Natural killer cell (primary cell): ENCODE data around the gene MRPL52. TPM values are rescaled to one million over a fixed set of nuclear protein-coding genes. Genes with fewer than 3 reads are reported as not detected.
A peak's percentile ranks its signal among the peaks of the same experiment; 100 is the strongest.
"Not testable (repeated sequence)": the region's sequence is repeated elsewhere in the genome, so short reads cannot be mapped to it uniquely, and the experiment has no call there.

Source experiments
- ATAC-seq, 3 donors: fragments of 150-1000 bp in 2 of 3; fragments of 200-7000 bp in 1 of 3; cut with Tn5 transposase; 1 replicate in 1 of 3; 2 replicates in 2 of 3; pipeline ENCODE4 v1.10.0; 2021; ENCODE audit warnings: mild to moderate bottlenecking in 2 of 3, moderate library complexity in 2 of 3
- DNase-seq, 2 donors: peaks; one replicate each; pipeline versions ENCODE4 v3.0.0 to v3.0.0-alpha.2; 2013 to 2021; ENCODE audit warnings: mixed read lengths in 1 of 2
- H3K27ac ChIP-seq: one replicate; pipeline ENCODE4 v1.5.1; 2013; ENCODE audit warnings: mild to moderate bottlenecking, low read length
- H3K27me3 ChIP-seq: one replicate; pipeline ENCODE4 v1.6.1; 2013; ENCODE audit warnings: low read length; ENCODE audit not compliant: control insufficient read depth, insufficient read depth
- H3K36me3 ChIP-seq: one replicate; pipeline ENCODE4 v1.6.1; 2013; ENCODE audit warnings: low read length; ENCODE audit not compliant: control insufficient read depth, insufficient read depth
- H3K4me1 ChIP-seq: one replicate; pipeline ENCODE4 v1.6.1; 2013; ENCODE audit warnings: low read length; ENCODE audit not compliant: control insufficient read depth, insufficient read depth
- H3K4me3 ChIP-seq: one replicate; pipeline ENCODE4 v1.5.1; 2013; ENCODE audit warnings: low read length
- H3K9me3 ChIP-seq: one replicate; pipeline ENCODE4 v1.6.1; 2013; ENCODE audit warnings: low read length; ENCODE audit not compliant: control insufficient read depth, insufficient read depth
- H3K27ac Mint-ChIP-seq, 2 donors: one replicate each; pipeline ENCODE4 v1.8.0; 2022; ENCODE audit warnings: mild to moderate bottlenecking in 2 of 2, mixed read lengths in 2 of 2, moderate library complexity in 1 of 2
- H3K27me3 Mint-ChIP-seq, 2 donors: one replicate each; pipeline ENCODE4 v1.8.0; 2022; ENCODE audit warnings: low read depth in 2 of 2, mixed read lengths in 2 of 2
- H3K36me3 Mint-ChIP-seq: one replicate; pipeline ENCODE4 v1.8.0; 2022; ENCODE audit warnings: mixed read lengths
- H3K4me1 Mint-ChIP-seq, 2 donors: one replicate each; pipeline ENCODE4 v1.8.0; 2022; ENCODE audit warnings: mixed read lengths in 2 of 2
- H3K4me3 Mint-ChIP-seq: one replicate; pipeline ENCODE4 v1.8.0; 2022; ENCODE audit warnings: mild to moderate bottlenecking, moderate library complexity, mixed read lengths
- H3K9me3 Mint-ChIP-seq, 2 donors: one replicate each; pipeline ENCODE4 v1.8.0; 2022; ENCODE audit warnings: mixed read lengths in 2 of 2
- WGBS: methylation state at CpG from one replicate; pipeline ENCODE4 v1.1.7; 2013; ENCODE audit warnings: missing lambda C conversion rate; ENCODE audit not compliant: insufficient coverage; 5-methylcytosine and 5-hydroxymethylcytosine counted together
- intact Hi-C: fragments of 100-400 bp; cut with micrococcal nuclease; formaldehyde crosslinking; loops from one replicate; pipeline ENCODE4 v1.14.2; 2022
- total RNA-seq, 4 donors: library from RNA; stranded (reverse); fragments of 120-200 nt in 1 of 4; gene quantifications; one replicate each; pipeline versions ENCODE4 v1.2.3 to v1.2.4, GENCODE V29; 2013 to 2022
- TF ChIP-seq, protein P1 (sequence below): fragments of 200-600 bp; IDR thresholded peaks from one replicate; pipeline ENCODE4 v1.8.0; 2022; ENCODE audit warnings: antibody characterized with exemption

The MRPL52 gene
- total RNA-seq, 3 donors from 2014 or later (not counting 1 experiment from before 2014, with no cell fraction given): 40.5 to 42.0 (median 41.6) TPM

DNA sequence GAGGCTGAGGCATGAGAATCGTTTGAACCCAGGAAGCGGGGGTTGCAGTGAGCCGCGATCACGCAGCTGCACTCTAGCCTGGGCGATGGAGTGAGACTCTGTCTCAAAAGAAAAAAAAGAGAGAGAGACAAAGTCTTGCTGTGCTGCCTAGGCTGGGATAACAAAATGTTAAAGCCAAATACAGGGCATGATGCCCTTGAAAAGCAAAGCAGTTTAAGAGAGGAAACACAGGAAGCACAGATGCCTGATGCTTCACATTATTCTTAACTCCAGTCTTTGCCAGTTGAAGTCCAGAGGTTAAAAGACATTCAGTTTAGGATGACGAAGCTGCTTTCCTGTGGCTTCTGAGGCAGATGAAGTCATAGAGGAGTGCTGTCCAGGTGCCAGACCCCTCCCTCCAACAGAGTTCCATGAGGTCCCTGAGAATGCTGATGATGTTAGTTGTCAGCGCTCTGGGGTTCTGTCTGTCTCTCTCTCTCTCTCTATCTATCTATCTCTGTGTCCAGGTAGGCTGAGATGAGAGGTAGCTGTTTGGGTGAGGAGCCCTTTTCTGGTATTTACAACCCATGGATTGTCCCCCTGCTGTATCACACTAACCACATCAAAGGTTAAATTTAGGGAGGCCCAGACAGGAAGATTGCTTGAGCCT is 4.9 kb upstream of the MRPL52 start:
- peaks cover 29 to 39% of the 10 kb centered on the region in 2 donors for H3K27me3 Mint-ChIP-seq
- Histone ChIP-seq H3K4me1 (peaks cover 21% of the 10 kb centered on the region), H3K9me3 (no peaks in the 10 kb centered on the region), H3K36me3 (no peaks in the 10 kb centered on the region), H3K27me3 (peaks cover 9% of the 10 kb centered on the region), H3K27ac (no peak overlapping the region), H3K4me3 (no peak overlapping the region)
- ATAC-seq: no peak
- H3K36me3 Mint-ChIP-seq: no peaks in the 10 kb centered on the region
- intact Hi-C loops: loop anchor here (5.0 kb wide), 2 partner anchors 157 to 238 kb away; partner anchors contain the start of genes AJUBA and DAD1
- H3K9me3 Mint-ChIP-seq: no peaks in the 10 kb centered on the region
- TF ChIP-seq, protein P1, sequence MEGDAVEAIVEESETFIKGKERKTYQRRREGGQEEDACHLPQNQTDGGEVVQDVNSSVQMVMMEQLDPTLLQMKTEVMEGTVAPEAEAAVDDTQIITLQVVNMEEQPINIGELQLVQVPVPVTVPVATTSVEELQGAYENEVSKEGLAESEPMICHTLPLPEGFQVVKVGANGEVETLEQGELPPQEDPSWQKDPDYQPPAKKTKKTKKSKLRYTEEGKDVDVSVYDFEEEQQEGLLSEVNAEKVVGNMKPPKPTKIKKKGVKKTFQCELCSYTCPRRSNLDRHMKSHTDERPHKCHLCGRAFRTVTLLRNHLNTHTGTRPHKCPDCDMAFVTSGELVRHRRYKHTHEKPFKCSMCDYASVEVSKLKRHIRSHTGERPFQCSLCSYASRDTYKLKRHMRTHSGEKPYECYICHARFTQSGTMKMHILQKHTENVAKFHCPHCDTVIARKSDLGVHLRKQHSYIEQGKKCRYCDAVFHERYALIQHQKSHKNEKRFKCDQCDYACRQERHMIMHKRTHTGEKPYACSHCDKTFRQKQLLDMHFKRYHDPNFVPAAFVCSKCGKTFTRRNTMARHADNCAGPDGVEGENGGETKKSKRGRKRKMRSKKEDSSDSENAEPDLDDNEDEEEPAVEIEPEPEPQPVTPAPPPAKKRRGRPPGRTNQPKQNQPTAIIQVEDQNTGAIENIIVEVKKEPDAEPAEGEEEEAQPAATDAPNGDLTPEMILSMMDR: no peak
- H3K4me1 Mint-ChIP-seq: peaks cover 13 to 18% of the 10 kb centered on the region in 2 donors
- 13% methylated on average over 7 of the region's 8 CpGs for whole genome bisulfite sequencing
- no peak overlapping the region for H3K27ac Mint-ChIP-seq
- no peak overlapping the region for H3K4me3 Mint-ChIP-seq
- DNase-seq: no peak

DNA sequence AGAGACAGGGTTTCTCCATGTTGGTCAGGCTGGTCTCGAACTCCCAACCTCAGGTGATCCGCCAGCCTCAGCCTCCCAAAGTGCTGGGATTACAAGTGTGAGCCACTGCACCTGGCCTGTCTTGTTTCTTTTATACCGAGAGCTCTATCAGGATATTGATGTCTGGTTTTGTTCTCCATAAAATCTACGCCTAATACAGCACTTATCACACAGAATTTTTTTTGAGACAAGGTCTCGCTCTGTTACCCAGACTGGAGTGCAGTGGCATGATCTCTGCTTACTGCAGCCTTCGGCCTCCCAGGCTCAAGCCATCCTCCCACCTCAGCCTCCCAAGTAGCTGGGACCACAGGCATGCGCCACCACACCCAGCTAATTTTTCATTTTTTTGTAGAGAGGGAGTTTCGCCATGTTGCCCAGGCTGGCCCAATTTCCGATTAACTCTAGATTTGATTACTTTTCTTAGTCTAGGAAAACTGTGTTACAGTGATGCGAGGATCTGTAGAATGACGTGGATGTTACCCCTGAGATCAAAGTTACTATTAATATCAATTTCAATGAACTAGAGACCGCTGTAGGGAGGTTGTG is 519 bp upstream of the MRPL52 start:
- not testable (repeated sequence) for H3K9me3 ChIP-seq, H3K9me3 Mint-ChIP-seq, H3K36me3 ChIP-seq, DNase-seq, H3K27me3 ChIP-seq, H3K36me3 Mint-ChIP-seq
- H3K27ac Mint-ChIP-seq: peak overlapping the region; percentile 93 to 94
- H3K4me1 Mint-ChIP-seq: peaks cover 16% of the 10 kb centered on the region in 2 donors
- intact Hi-C loops: loop anchor here (5.0 kb wide), 1 partner anchor 242 kb away; the partner anchor contains the start of gene DAD1
- H3K4me3 Mint-ChIP-seq: peak overlapping the region; percentile 94
- Histone ChIP-seq H3K27ac (peak overlapping the region; percentile 84), H3K4me1 (peaks cover 13% of the 10 kb centered on the region), H3K4me3 (peak overlapping the region; percentile 61)
- H3K27me3 Mint-ChIP-seq: peaks cover 8 to 15% of the 10 kb centered on the region in 2 donors
- ATAC-seq: peak in 1 of 3 donors; percentile 2
- 85% methylated on average over 9 of the region's 12 CpGs for WGBS

DNA sequence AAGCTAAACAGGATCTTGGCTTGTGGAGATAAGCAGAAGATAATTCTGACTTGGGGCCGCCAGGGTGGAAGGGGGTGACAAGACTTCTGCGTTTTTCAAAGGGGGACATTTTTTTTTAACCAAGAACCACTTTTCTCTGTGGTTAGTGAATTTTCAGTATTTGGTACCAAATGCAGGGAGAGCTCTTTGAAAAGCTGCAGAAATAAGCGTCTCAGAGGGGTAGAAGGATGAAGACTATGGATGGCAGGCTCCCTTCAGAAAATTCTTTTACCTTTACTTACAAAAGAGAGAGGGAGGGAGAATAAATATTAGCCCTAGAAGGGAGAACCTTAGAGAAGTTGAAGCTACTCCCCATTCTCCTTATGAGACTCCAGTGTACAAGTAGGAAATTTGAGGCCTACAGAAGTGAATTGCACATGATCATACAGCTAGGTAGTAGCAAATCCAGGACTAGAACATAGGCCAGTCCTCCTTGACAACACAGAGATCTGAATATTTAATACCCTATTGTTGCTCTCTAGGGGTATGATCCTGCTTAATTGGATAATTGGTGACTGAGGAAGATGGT is 840 bp downstream of the MRPL52 start:
- 4% methylated on average over 2 of the region's 3 CpGs for WGBS
- Mint-ChIP-seq H3K4me1 (peaks cover 16% of the 10 kb centered on the region in 2 donors), H3K27me3 (peaks cover 5% of the 10 kb centered on the region in 2 donors), H3K36me3 (no peaks in the 10 kb centered on the region), H3K9me3 (no peaks in the 10 kb centered on the region), H3K27ac (peak overlapping the region; percentile 93 to 94), H3K4me3 (peak overlapping the region; percentile 94)
- ATAC-seq (no peak), DNase-seq (no peak)
- Histone ChIP-seq H3K4me3 (peak overlapping the region; percentile 61), H3K36me3 (peaks cover 9% of the 10 kb centered on the region), H3K4me1 (peaks cover 13% of the 10 kb centered on the region), H3K27ac (no peak overlapping the region), H3K27me3 (no peaks in the 10 kb centered on the region), H3K9me3 (no peaks in the 10 kb centered on the region)
- TF ChIP-seq, protein P1: no peak
- intact Hi-C loops: no loop called here

DNA sequence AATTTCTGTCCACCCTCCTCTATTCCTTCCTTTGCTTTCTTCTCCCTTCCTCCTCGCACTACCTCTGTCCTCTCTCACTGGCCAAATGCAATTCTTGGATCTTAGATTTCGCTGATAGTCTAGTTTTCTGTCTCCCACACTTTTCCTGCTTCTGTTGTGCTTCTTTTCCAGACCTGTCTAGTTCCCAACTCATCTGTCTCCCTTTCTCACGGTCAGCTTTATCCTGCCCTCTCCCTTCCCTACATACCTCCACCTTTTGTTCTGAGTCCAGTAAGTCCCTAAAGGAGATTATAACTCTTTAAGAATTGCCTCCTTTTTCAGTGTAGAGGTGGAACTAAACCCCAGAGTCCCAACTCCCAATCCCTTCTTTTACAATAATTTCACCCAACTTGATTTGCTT is 5.8 kb downstream of the MRPL52 start:
- H3K4me3 Mint-ChIP-seq: no peak overlapping the region
- ATAC-seq: no peak

More for the DNA sequence above, 5.8 kb downstream of the MRPL52 start:
- no peaks in the 10 kb centered on the region for H3K9me3 Mint-ChIP-seq
- H3K4me3 ChIP-seq: no peak overlapping the region
- intact Hi-C loops: no loop called here
- peaks cover 16% of the 10 kb centered on the region for H3K4me1 ChIP-seq
- H3K9me3 ChIP-seq: no peaks in the 10 kb centered on the region
- H3K27me3 Mint-ChIP-seq: peaks cover 24% of the 10 kb centered on the region in 2 donors
- H3K27ac ChIP-seq: no peak overlapping the region
- peaks cover 9% of the 10 kb centered on the region for H3K36me3 ChIP-seq
- H3K36me3 Mint-ChIP-seq: no peaks in the 10 kb centered on the region
- H3K4me1 Mint-ChIP-seq: peaks cover 10 to 22% of the 10 kb centered on the region in 2 donors
- H3K27ac Mint-ChIP-seq: no peak overlapping the region
- TF ChIP-seq, protein P1: no peak
- 97% methylated on average over 3 of the region's 3 CpGs for WGBS
- no peak for DNase-seq
- H3K27me3 ChIP-seq: peaks cover 20% of the 10 kb centered on the region
